Mammary epithelial cell (primary cell): ENCODE results near the gene VPS4A.

Experiments
- CTCF ChIP-seq, 2 donors: IDR thresholded peaks in 1 of 2; conservative IDR thresholded peaks in 1 of 2; 2 replicates each; pipeline ENCODE4 v1.5.1; 2011 to 2012; ENCODE audit warnings: inconsistent platforms in 2 of 2, low read length in 2 of 2, mild to moderate bottlenecking in 2 of 2, control low read depth in 1 of 2, low read depth in 1 of 2; ENCODE audit not compliant: insufficient read depth in 1 of 2; ENCODE audit errors: extremely low read depth in 1 of 2
- EZH2 ChIP-seq: IDR thresholded peaks from 2 replicates; pipeline ENCODE4 v1.6.1; 2012; ENCODE audit warnings: low read length, inconsistent platforms, borderline replicate concordance

DNA sequence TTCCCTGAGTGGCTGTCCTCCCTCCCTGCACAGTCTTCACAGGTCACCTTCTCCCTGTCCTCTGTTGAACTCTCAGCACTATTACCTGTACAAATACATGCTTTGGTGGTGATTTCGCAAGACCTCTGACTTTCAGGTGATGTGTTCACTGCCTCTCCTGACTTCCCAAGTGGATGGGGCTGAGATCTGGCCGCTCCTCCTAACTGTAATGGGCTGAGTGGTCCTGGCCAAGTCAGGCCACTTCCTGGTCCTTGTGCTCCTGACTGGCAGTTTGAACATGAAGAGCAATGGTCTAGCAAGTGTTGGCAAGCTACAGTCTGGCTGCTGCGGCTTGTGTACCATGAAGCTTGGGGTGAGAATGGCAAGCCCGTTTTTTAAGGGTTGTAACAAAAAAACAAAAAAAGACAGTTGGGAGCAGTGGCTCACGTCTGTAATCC lies 52.1 kb downstream of the VPS4A start:
- TF ChIP-seq CTCF (conservative IDR thresholded peaks at IDR 0.05 in 1 of 2, IDR thresholded peaks at IDR 0.05 in 1 of 2; ENCODE audit: extremely low read depth in 1 of 2, insufficient read depth in 1 of 2, low read depth in 1 of 2, low read length in 2 of 2) (no peak), EZH2 (no peak)
